NCI-H1105 (cell line): ENCODE measurements around the gene PIAS4.
"Not testable (repeated sequence)": the region's sequence is repeated elsewhere in the genome, so short reads cannot be mapped to it uniquely, and the experiment has no call there.

Source experiments
- DNase-seq: peaks from one replicate; lab custom pipeline; 2025; lab: John Stamatoyannopoulos, UW

The PIAS4 gene

GRCh38 chr19:3998667-3999412 lies 8.7 kb upstream of the PIAS4 start:
- not testable (repeated sequence) for DNase-seq

GRCh38 chr19:4000798-4001197 lies 6.7 kb upstream of the PIAS4 start:
- DNase-seq, result not testable (repeated sequence)

GRCh38 chr19:4005436-4005835 lies 2.1 kb upstream of the PIAS4 start:
- not testable (repeated sequence) for DNase-seq

GRCh38 chr19:4007836-4008539 lies 452 bp downstream of the PIAS4 start:
- DNase-seq, result peak; percentile 17

- DNase-seq, result no peak
Observed at GRCh38 chr19:4009990-4010807, 2.7 kb downstream of the PIAS4 start.

- DNase-seq, result no peak
Observed at GRCh38 chr19:4010808-4011110, 3.2 kb downstream of the PIAS4 start.

GRCh38 chr19:4011430-4011829 lies 3.9 kb downstream of the PIAS4 start:
- not testable (repeated sequence) for DNase-seq

- no peak for DNase-seq
Observed at GRCh38 chr19:4012092-4012974, 4.8 kb downstream of the PIAS4 start.

GRCh38 chr19:4012975-4013634 lies 5.6 kb downstream of the PIAS4 start:
- no peak for DNase-seq

GRCh38 chr19:4013886-4014540 lies 6.5 kb downstream of the PIAS4 start:
- no peak for DNase-seq

- no peak for DNase-seq
Observed at GRCh38 chr19:4014541-4015491, 7.3 kb downstream of the PIAS4 start.

- DNase-seq, result no peak
Observed at GRCh38 chr19:4015705-4016402, 8.3 kb downstream of the PIAS4 start.

- no peak for DNase-seq
Observed at GRCh38 chr19:4016486-4016885, 8.9 kb downstream of the PIAS4 start.

- DNase-seq, result no peak
Observed at GRCh38 chr19:4016903-4017638, 9.5 kb downstream of the PIAS4 start.

GRCh38 chr19:4018140-4018613 lies 10.6 kb downstream of the PIAS4 start:
- DNase-seq, result no peak

GRCh38 chr19:4018775-4019504 lies 11.4 kb downstream of the PIAS4 start:
- no peak for DNase-seq

- no peak for DNase-seq
Observed at GRCh38 chr19:4019578-4019977, 12.0 kb downstream of the PIAS4 start.
